GM19463 (cell line): Measurements from ENCODE around the gene CXCL3.

ENCODE experiments used
- ATAC-seq: cut with Tn5 transposase; IDR thresholded peaks from one replicate; pipeline ENCODE4 v1.9.1; 2021; ENCODE audit warnings: mild to moderate bottlenecking, moderate library complexity; ENCODE audit not compliant: unreplicated experiment

CXCL3 gene

GRCh38 chr4:74056114-74056857 is 17.8 kb upstream of the CXCL3 start:
- ATAC-seq = no peak

GRCh38 chr4:74055498-74055897 is 17.0 kb upstream of the CXCL3 start:
- no peak for ATAC-seq

GRCh38 chr4:74055096-74055495 is 16.6 kb upstream of the CXCL3 start:
- no peak for ATAC-seq

- ATAC-seq = no peak
Measured at GRCh38 chr4:74054483-74055047, 16.1 kb upstream of the CXCL3 start.

- ATAC-seq = no peak
Measured at GRCh38 chr4:74047152-74047551, 8.7 kb upstream of the CXCL3 start.

- no peak for ATAC-seq
Measured at GRCh38 chr4:74045772-74046171, 7.3 kb upstream of the CXCL3 start.

- no peak for ATAC-seq
Measured at GRCh38 chr4:74045247-74045646, 6.8 kb upstream of the CXCL3 start.

- ATAC-seq = no peak
Measured at GRCh38 chr4:74044677-74045076, 6.2 kb upstream of the CXCL3 start.

- ATAC-seq = no peak
Measured at GRCh38 chr4:74042681-74043080, 4.2 kb upstream of the CXCL3 start.

GRCh38 chr4:74041418-74041817 is 2.9 kb upstream of the CXCL3 start:
- ATAC-seq = no peak

- peak; percentile 2 for ATAC-seq
Measured at GRCh38 chr4:74039315-74039763, 850 bp upstream of the CXCL3 start.

GRCh38 chr4:74038086-74038424 is 434 bp downstream of the CXCL3 start:
- ATAC-seq = no peak

GRCh38 chr4:74037076-74037955 is 1.2 kb downstream of the CXCL3 start:
- ATAC-seq = no peak

GRCh38 chr4:74033739-74034138 is 4.8 kb downstream of the CXCL3 start:
- no peak for ATAC-seq

GRCh38 chr4:74032064-74032463 is 6.4 kb downstream of the CXCL3 start:
- ATAC-seq = no peak

- ATAC-seq = no peak
Measured at GRCh38 chr4:74031576-74031975, 6.9 kb downstream of the CXCL3 start.

GRCh38 chr4:74030285-74030684 is 8.2 kb downstream of the CXCL3 start:
- ATAC-seq = no peak

GRCh38 chr4:74028504-74028903 is 10.0 kb downstream of the CXCL3 start:
- ATAC-seq = no peak

- ATAC-seq = no peak
Measured at GRCh38 chr4:74023709-74024108, 14.8 kb downstream of the CXCL3 start.

GRCh38 chr4:74021601-74022000 is 16.9 kb downstream of the CXCL3 start:
- ATAC-seq = no peak

GRCh38 chr4:74018771-74019170 is 19.7 kb downstream of the CXCL3 start:
- ATAC-seq = no peak

- no peak for ATAC-seq
Measured at GRCh38 chr4:74018116-74018515, 20.4 kb downstream of the CXCL3 start.
